HG02840 (cell line): ENCODE measurements around the gene ZFP57.

Experiments
- ATAC-seq: cut with Tn5 transposase; IDR thresholded peaks from one replicate; pipeline ENCODE4 v1.9.1; 2021; ENCODE audit warnings: mild to moderate bottlenecking, moderate library complexity, moderate number of reproducible peaks; ENCODE audit not compliant: unreplicated experiment, low FRiP score

Gene ZFP57

GRCh38 chr6:29627755-29628418, 53.1 kb downstream of the ZFP57 start:
- no peak for ATAC-seq

DNA sequence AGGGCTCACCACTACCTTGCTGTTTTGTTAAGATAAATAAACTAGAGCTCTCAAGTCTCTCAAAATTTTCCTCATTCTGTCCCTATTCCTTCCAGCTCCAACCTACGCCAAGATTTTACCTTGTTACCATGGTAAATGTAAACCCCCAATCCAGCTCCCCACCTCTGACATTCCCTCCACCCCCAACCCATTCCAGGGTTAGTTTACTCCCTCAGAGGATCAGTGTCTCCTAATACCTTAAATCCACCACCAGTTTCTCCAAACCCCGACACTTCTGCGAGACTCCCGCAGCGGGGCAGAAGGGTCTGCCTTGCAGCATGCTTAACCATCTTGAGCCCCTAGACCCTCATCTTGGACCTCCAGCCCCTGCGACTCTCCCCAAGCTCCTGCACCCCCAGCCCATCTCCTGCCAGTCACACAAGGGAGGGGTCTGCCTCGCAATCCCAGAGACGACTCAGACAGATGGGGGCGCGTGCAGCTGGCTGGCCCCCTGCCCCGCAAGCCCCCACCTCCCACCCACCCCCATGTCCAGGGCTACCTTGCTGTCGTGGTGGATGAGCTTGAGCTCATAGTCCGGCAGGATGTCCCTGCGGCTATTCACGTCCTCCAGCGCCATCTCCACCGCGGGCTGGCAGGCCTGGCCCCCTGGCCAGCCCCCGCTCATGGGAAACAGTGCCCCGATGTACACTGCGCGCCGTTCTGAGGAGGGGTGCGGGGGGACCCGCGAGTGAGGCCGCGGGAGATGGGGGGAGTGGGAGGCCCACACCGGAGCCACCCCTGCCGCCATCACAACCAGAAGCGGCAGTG, 53.8 kb downstream of the ZFP57 start:
- no peak for ATAC-seq

GRCh38 chr6:29625337-29625930, 55.5 kb downstream of the ZFP57 start:
- no peak for ATAC-seq

- ATAC-seq, result no peak
Observed at GRCh38 chr6:29624520-29624961, 56.4 kb downstream of the ZFP57 start.
